Embryonic facial prominence (tissue), 1 donor: ENCODE results near the gene SCAPER.
"Not testable (repeated sequence)": the region's sequence is repeated elsewhere in the genome, so short reads cannot be mapped to it uniquely, and the experiment has no call there.

ENCODE experiments used
- DNase-seq: peaks from one replicate; pipeline ENCODE4 v3.0.0-alpha.2; 2016; ENCODE audit errors: extremely low spot score

Gene SCAPER

DNA sequence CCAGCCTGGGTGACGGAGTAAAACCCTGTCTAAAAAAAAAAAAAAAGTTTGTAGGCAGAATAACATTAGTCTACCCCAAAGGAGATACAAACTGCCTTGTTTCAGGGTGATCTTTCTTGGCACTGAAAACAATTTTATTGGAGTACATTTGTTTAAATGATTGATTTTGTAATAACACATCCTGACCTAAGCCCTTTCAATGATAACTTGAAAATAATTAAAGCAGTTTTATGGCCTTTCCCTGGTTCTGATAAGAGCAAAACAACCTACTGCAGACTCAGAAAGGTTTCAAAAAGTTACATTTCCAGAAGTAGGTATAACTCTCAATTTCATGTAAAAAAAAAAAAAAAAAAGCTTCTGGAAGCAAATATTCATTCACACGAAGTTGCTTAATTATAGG, 404.1 kb downstream of the SCAPER start:
- no peak for DNase-seq

DNA sequence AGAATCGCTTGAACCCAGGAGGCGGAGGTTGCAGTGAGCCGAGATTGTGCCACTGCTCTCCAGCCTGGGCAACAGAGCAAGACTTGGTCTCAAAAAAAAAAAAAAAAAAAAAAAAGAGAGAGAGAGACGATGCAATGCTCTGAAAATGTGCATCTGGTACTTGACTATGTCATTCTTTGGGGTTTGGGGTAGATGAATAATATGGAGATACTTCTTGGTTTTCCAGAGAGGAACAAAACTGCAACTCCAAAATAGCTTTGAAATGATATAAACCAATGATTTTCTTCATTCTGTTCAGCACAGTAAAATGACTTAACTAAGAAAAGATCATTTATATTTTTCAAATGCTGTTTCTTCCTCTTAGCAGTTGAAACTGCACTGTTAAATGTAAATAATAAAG, 409.7 kb downstream of the SCAPER start:
- no peak for DNase-seq

DNA sequence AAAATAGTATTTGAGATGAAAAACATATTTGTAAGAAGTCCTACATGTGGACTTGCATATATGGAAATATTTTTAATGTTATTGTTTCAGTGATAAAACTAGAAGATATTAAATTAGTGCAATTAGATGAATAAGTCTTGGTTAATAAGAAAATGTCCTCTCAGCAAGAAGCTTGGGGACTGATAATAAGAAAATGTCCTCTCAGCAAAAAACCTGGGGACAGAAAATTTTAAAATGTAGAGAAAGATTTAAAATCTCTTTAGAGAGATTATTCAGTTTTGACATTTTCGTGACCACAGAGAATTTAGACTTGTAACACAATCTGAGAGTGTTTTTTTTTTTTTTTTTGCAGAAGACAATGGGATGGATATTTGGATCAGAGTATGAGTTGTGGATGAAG, 412.6 kb downstream of the SCAPER start:
- DNase-seq, result no peak

DNA sequence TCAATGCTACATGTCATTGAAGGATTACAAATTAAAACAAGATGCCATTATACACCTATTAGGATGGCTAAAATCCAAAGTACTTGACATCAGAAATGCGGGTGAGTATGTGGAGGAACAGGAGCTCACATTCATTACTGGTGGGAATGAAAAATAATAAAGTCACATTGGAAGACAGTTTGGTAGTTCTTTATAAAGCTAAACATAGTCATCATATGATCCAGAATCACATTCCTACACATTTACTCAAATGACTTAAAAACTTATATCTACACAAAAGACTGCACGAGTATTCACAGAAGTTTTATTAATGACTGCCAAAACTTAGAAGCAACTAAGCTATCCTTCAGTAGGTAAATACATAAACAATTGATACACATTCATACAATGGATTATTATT, 421.4 kb downstream of the SCAPER start:
- no peak for DNase-seq

DNA sequence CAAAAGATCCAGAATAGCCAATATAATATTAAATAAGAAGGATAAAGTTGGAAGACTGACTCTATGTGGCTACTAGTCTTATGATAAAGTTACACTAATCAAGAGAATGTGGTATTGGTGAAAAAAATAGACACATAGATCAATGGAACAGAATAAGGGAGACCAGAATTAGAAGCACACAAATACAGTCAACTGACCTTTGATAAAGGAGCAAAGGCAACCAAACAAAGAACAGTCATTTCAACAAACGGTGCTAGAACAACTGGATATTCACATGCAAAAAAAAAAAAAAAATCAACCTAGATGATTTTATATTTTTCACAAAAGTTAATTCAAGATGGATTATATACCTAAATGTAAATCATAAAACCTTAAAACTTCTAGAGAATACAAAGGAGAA, 422.1 kb downstream of the SCAPER start:
- no peak for DNase-seq

DNA sequence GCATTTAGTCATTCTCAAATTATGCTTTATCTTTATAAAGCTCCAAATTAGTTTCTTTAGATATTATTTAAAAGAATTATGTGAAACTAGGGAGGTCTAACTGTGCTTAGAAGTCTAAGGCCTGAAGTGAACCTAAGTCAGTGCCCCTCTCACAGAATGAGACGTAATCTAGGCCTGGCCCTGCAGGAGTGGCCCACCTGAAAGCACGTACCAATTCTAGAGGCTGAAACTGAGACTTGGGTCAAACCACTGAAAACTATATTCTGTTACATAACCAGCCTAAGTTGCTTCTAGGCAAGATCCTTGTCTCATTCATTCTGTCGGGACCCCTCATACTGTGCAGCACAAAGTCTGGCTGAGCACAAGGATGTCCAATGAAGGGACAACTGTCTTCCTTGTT, 424.9 kb downstream of the SCAPER start:
- DNase-seq, result no peak

DNA sequence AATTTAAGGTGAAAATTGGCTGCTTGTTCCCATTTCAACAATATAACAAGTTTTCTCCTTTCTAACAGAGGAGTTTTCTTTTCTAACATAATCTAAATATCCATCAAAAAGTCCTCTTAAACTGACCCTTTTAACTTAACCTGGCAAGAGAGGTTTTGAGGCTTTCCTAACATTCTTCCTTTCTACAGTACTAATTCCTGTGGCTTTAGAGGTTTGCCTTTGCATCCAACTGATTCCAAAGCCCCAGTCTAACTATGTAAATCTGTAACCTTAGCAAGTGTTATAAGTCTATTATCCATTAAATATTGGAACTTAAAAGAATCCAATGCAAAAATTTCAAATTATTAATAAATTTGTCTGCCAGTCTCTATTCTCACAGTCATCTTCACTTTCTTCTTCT, 434.4 kb downstream of the SCAPER start:
- DNase-seq, result no peak

DNA sequence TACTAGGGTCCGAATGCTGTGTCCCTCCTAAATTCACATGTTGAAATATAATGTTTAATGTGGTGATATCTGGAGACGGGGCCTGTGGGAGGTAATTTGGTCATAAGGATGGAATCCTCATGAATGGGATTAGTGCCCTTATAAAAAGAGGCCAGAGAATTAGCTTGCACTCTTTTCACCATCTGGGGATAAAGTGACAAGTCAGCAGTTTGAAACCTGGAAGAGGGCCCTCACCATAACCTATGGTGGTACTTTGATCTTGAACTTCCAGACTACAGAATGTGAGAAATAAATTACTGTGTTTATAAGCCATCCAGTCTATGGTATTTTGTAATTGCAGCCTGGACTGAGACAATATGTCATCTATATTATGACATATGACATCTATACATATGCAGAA, 436.4 kb downstream of the SCAPER start:
- DNase-seq, result no peak

DNA sequence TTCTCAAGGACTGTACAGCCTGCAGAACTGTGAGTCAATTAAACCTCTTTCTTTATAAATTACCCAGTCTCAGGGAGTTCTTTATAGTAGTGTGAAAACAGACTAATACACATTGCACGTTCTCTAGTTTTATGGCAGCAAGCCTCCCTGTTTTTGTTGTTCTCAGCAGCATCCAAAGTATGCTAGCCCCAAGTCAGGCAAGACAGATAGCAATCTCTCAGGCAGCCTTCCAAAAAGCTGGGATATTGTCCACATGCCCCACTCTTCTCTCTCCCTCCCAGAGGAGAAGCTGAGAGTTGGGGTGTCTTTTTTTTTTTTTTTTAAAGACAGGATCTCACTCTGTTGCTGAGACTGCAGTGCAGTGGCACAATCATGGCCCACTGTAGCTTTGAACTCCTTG, 438.0 kb downstream of the SCAPER start:
- DNase-seq, result no peak

DNA sequence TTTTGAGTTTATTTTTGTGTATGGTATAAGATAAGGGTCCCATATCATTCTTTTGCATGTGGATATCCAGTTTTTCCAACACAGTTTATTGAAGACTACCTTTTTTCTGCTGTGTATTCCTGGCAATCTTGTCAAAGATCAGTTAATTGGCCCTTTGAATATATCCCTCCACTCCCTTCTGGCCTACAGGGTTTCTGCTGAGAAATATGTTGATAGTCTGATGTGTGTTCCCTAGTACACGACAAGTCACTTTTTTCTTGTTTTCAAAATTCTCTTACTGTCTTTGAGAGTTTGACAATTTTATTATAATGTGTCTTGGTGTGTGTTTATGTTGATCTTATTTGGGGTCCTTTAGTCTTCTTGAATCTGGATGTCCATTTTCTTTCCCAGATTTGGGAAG, 439.4 kb downstream of the SCAPER start:
- no peak for DNase-seq

DNA sequence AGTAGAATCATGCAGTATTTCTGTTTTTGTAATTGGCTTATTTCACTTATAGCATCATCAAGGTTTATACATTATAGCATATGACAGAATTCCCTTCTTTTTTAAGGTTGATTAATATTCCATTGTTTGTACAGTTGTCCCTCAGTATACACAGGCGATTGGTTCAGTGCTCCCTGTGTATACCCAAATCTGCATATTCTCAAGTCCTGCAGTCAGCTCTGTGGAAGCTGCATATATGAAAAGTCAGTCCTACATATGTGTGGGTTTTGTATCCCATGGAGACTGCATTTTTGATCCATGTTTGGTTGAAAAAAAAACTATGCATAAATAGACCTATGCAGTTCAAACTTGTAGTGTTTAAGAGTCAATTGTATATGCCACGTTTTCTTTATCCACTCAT, 440.9 kb downstream of the SCAPER start:
- no peak for DNase-seq

DNA sequence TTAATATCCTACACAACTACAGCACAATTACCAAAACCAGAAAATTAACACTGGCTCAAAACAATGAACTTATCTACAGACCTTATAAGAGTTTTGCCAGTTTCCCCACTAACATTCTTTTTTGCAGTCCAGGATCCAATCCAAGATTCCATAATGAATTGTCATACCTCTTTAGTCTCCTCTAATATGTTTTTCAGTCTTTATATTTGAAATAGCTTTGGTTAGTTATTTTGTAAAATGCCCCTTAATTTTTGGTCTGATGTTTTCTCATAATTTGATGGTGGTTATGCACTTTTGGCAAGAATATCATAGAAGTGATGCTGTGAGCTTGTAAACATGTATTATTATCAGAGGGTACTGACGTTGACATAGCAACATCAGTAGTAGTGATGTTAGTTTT, 444.3 kb downstream of the SCAPER start:
- no peak for DNase-seq

DNA sequence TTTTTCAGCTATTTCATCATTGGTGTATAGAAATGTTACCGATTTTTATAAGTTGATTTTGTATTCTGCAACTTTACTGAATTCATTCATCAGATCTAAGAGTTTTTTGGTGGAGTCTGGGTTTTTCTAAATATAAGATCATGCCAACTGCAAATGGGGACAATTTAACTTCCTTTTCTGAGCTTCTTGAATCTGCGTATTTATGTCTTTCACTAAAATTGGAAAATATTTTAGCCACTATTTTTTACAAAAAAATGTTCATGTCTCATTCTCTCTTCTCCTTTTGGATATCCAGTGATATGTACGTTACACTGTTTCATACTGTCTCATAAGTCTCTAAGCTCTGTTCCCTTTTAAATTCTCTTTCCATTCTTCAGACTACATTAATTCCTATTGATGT, 444.8 kb downstream of the SCAPER start:
- no peak for DNase-seq

DNA sequence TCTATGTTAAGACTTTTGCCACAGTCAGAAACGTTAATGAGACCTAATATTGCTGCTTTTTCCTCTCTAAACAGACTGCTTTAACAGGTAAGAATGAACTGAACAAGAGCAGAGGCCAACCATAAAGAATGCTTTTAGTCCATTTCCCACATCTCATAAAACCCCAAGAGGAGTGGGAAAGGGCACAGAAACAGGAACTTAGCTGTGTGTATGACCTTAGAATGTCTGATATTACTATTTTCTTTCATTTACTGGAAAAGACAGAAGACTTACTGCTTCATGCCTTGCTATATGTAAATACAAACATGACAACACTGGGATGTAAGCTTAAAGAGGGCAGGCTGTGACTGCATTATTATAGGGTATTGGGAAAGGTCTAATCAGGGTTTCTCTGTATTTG, 453.6 kb downstream of the SCAPER start:
- no peak for DNase-seq

DNA sequence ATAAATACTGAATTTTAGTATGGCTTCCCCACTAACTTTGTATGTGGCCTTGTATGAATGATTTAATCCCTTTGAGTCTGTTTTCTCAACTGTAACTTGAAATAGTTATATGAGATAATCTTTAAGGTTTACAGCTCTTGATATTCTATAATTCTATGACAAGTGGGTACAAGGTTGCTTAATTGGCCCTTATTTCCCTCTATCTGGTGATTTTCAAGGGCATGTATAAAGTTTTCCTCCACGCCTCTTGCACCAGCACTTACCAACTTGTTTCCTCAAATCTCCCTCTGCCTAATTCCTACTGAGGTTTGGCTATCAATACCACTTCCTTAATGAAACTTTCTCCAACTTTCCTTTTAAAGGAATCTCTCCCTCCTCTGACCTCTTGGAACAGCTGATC, 455.7 kb downstream of the SCAPER start:
- DNase-seq, result no peak

DNA sequence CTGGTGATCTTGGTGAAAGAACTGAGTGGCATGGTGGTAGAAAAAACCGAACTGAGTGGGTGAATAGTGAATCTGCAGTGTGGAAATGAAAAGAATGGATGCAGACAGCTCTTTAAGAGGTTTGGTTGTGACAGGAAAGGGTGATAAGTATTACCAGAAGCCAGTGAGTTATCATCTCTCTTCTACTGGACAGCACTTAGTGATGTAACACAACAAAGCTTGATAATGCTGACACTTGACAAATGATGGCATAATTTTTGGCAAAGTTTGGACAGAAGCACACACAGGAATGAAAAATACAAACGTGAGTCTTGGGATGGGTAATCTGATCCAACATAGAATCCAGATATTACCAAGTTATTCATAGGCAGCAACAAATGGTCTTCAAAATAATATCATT, 456.4 kb downstream of the SCAPER start:
- no peak for DNase-seq

DNA sequence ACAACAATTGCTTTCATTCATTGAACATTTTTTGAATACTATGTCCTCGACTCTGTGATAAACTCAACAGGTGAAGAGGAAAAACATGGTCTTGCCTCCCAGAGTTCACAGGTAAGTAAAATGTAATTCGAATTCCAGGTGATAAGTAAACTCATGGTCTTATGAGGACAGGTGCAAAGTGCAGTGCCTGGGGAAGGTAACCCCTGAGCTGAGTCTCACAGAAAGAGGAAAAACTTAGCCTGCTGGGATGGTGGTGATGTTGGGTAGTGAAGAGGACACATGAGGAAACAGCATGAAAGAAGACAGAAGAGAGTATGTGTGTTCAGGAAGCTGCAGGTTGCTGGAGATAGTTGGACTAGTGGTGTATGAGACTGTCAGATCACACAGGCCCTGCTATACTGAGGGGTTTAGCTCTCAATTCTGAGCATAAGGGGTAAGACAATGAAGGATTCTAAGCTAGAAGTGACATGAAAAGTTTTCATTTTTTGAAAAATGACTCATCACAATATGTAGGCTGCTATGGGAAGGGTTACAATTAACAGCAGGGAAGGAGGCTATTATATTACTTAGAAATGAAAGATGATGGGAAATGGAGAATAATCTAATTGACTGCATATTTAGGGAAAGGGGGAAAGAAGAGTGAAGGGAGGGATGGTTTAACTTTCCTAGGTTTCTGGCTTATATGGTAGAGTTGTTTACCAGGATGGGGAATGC, 457.3 kb downstream of the SCAPER start:
- DNase-seq, result no peak

DNA sequence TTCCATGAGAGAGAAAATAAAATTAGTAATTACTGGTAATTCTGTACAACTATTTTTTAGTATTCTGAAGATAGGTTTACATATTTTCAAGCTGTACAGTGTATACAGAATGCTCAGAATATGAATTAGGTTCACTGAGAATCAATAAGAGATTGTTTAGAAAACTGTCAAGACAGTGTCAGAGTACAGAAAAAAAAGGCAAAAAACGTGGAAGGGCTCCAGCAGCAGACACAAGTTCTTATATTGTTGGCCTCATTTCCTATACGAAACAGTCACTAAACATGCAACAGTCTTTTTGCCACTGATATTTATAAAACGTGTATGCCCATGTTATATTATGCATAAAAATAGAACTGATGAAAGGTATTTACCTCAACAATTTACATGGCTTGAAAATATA, 464.7 kb downstream of the SCAPER start:
- no peak for DNase-seq

DNA sequence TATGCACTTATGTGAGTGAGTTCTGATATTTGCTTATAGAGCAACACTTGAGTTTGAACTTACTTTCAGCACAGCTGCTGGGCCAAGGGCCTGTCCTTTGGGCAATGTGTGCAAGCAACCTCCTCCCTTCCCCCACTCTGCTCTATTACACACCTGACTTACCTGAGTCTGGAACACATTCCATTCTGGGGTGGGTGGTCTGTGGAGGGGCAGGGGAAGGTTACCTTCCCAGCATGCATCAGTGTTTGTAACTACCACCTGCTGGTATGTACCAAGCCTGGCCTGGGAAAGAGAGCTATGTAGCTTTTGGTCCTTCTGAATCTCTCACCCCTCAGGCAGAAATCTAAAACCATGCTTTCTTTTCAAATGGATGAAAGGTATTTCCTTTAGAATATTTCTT, 465.6 kb downstream of the SCAPER start:
- DNase-seq, result no peak

DNA sequence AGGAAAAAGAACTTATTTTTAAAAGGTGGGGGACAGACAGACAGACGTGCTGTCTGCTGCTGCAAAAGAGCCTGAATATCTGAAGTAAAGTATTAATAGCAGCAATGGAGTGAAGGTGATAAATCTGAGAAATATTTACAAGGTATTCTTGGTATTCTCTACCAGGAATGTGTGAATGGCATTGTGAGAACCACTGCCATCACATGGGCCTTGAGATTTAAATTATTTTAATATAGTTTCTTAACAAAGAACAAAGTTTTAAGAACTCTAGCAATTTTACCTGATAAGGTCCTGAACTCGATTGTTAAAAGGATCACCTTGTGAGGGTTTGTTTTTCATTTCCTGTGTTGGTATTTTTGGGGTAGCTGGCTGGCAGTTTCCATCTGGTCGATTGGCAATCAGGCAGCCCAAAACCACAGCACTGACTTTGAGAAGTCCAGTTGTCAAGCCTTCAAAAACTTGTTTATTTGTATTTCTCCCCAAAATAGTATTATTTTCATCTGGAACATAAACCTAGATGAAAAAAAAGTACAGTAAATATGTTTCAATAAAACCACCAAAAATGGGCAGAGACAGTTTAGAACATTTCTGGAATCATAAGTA, 471.2 kb downstream of the SCAPER start:
- DNase-seq, result no peak

DNA sequence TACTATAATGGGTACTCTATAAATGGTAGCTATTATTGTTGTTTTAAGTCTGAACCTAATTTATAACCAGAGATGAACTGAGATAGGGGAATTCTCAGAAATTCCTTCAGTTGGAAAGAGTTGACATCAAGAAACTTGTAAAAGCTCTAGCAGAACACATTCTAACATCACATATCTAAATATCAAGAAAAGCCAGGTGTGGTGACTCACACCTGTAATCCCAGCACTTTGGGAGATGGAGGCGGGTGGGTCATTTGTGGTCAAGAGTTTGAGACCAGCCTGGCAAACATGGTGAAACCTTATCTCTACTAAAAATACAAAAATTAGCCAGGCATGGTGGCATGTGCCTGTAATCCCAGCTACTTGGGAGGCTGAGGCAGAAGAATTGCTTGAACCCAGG, 472.1 kb downstream of the SCAPER start:
- DNase-seq, result not testable (repeated sequence)

DNA sequence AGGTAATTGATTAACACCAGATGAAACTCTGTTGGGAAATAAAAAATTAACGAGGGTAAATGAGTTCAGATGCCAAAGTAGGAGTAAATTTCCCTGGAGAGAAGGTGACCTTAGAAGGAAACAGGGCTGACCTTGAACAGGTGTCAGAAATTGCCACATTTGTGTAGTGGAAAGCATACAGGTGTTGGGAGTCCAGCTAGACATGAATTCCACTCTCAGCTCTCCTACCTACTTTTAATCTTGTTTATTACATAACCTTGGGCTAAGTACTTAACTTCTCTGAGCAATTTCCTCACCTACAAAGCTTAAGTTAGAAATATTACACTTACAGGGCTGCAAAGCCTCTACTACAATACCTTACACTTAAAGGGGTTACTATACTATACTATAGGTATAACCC, 472.5 kb downstream of the SCAPER start:
- no peak for DNase-seq

DNA sequence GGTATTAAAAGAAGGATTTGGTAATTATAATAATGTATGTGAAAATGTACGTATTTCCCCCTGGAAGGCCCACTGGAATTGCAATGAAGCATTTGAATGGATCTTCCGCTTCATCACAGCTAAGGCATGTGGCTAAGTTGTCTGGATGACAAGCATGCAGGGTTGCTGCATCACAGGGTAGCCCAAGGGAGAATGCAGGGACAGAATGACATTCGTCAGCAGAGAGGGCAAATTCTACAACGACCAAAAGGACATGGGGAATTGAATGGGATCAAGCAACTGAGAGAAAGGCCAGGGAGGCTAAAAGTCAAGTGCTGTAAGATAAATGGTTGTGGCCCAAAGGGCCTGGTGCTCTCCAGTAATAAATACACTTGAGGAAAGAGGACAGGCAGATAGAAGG, 473.2 kb downstream of the SCAPER start:
- no peak for DNase-seq

DNA sequence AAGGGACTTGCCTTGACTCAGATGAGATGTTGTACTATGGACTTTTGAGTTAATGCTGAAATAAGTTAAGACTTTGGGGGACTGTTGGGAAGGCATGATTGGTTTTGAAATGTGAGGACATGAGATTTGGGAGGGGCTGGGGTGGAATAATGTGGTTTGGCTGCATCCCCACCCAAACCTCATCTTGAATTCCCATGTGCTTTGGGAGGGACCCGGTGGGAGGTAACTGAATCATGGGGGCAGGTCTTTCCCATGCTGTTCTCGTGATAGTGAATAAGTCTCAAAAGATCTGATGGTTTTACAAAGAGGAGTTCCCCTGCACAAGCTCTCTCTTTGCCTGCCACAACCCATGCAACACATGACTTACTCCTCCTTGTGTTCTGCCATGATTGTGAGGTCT, 474.4 kb downstream of the SCAPER start:
- DNase-seq, result not testable (repeated sequence)
